HepG2 (cell line): ENCODE data around the gene ZBTB44.

Source experiments
- GLI4 ChIP-seq: sonication (generic); formaldehyde crosslinking; IDR thresholded peaks from 2 replicates; pipeline ENCODE4 v1.5.1; 2020; ENCODE audit warnings: missing genetic modification reagents, mild to moderate bottlenecking, moderate library complexity, borderline replicate concordance
- HDAC6 ChIP-seq: fragments of 200-600 bp; sonication (generic); IDR thresholded peaks from 2 replicates; pipeline ENCODE4 v1.7.0; 2017; ENCODE audit warnings: mild to moderate bottlenecking, antibody characterized with exemption, low read length, low read depth
- JUN ChIP-seq: sonication (generic); formaldehyde crosslinking; IDR thresholded peaks from 2 replicates; pipeline ENCODE4 v1.4.0; 2020; ENCODE audit warnings: mild to moderate bottlenecking, missing genetic modification reagents
- KLF9 ChIP-seq: IDR thresholded peaks from 2 replicates; pipeline ENCODE4 v1.6.1; 2016; ENCODE audit warnings: low read depth
- NR1H2 ChIP-seq: sonication (generic); formaldehyde crosslinking; IDR thresholded peaks from 2 replicates; pipeline ENCODE4 v1.8.1; 2022; ENCODE audit warnings: low read depth, missing genetic modification reagents, borderline replicate concordance
- STAG1 ChIP-seq: sonication (generic); formaldehyde crosslinking; IDR thresholded peaks from 2 replicates; pipeline ENCODE4 v1.4.0; 2020; ENCODE audit warnings: missing genetic modification reagents

DNA sequence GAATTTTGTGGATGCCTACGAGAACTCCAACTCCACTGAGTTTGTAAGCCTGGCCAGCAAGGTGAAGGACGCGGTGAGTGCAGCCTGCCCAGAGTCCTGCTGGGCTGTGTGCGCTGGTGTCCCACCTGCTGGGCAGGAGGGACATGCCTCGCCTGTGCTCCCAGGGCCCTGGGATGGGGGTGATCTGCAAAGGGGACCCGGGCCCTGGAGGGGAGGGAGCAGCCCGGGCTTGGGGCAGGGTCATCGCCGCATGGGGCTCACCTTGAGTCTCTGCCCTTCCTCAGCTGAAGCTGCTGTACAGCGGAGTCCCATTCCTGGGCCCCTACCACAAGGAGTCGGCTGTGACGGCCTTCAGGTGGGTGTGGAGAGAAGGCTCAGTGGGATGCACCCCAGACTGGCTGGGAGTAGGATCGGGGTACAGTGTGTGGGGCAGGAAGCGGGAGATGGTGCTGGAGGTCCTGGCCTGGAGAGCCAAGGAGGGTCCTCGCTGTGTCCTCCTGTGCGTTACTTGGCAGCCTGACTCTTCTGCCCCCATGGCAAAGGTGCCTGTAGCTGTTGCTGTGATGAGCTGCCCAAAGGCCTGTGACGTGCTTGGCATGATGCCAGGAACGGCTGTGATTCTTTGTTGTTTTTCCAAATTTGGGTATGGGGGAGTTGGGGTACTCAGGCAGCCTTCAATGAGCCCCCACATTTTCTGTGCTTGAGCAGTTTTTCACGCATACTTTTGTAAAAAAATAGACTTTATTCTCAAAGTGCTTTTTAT lies 126.0 kb downstream of the ZBTB44 start:
- TF ChIP-seq STAG1 (CRISPR knock-in tag) (no peak), JUN (CRISPR knock-in tag) (no peak), KLF9 (no peak), HDAC6 (no peak), NR1H2 (CRISPR knock-in tag) (no peak), GLI4 (CRISPR knock-in tag) (no peak)
